Measurements from ENCODE around the gene KIF3A. TPM values are rescaled to one million over a fixed set of nuclear protein-coding genes. Genes with fewer than 3 reads are reported as not detected.
A peak's percentile ranks its signal among the peaks of the same experiment; 100 is the strongest.

KIF3A gene
- polyA plus RNA-seq (ENCODE audit: insufficient read depth in 1 of 5, insufficient read length in 5 of 5, low replicate concordance in 1 of 5) = 10 to 100 TPM; 14.8 to 29.7 (median 26.1) TPM
- long read RNA-seq, donor 1, partial matches to known transcripts = 0 of 1 reads
- long read RNA-seq, donor 1, other reads (novel, unspliced or antisense) = 0 of 1 reads
- long read RNA-seq, donor 2 = 0 reads
- long read RNA-seq, donor 3, partial matches to known transcripts = 0 of 4 reads
- long read RNA-seq, donor 3, other reads (novel, unspliced or antisense) = 0 of 4 reads
- long read RNA-seq, donor 4, full-length matches to known transcripts = 4 of 4 reads
- long read RNA-seq, donor 4, partial matches to known transcripts = 0 of 4 reads
- long read RNA-seq, donor 4, other reads (novel, unspliced or antisense) = 0 of 4 reads
- long read RNA-seq, donor 5, partial matches to known transcripts = 28 of 28 reads
- long read RNA-seq, donor 5, other reads (novel, unspliced or antisense) = 0 of 28 reads
- long read RNA-seq, donor 6, partial matches to known transcripts = 0 of 1 reads
- long read RNA-seq, donor 6, other reads (novel, unspliced or antisense) = 0 of 1 reads
- long read RNA-seq, donor 7, partial matches to known transcripts = 0 of 1 reads
- long read RNA-seq, donor 7, other reads (novel, unspliced or antisense) = 0 of 1 reads
- long read RNA-seq, donor 8 = 0 reads

- DNase-seq = peak; percentile 87
Measured at GRCh38 chr5:132736853-132737833, at the start of gene KIF3A. Gene KIF3A (minus strand): TSS chr5:132737546. CDS start chr5:132737419, 127 bp downstream.

GRCh38 chr5:132787076-132787475 lies 49.7 kb upstream of the KIF3A start:
- no peak for DNase-seq

GRCh38 chr5:132785864-132786263 lies 48.5 kb upstream of the KIF3A start:
- DNase-seq = no peak

GRCh38 chr5:132785365-132785764 lies 48.0 kb upstream of the KIF3A start:
- DNase-seq = no peak

GRCh38 chr5:132782101-132782500 lies 44.8 kb upstream of the KIF3A start:
- DNase-seq = no peak

- no peak for DNase-seq
Measured at GRCh38 chr5:132781029-132781428, 43.7 kb upstream of the KIF3A start.

GRCh38 chr5:132780577-132780976 lies 43.2 kb upstream of the KIF3A start:
- no peak for DNase-seq

- DNase-seq = no peak
Measured at GRCh38 chr5:132779961-132780360, 42.6 kb upstream of the KIF3A start.

GRCh38 chr5:132778856-132779255 lies 41.5 kb upstream of the KIF3A start:
- no peak for DNase-seq

GRCh38 chr5:132778129-132778528 lies 40.8 kb upstream of the KIF3A start:
- DNase-seq = no peak

- DNase-seq = peak; percentile 29 to 49
Measured at GRCh38 chr5:132777209-132778069, 40.1 kb upstream of the KIF3A start, which contains the start of gene SEPTIN8. Gene SEPTIN8 (minus strand): TSS chr5:132777239. CDS start chr5:132777137, 102 bp downstream.

- DNase-seq = no peak
Measured at GRCh38 chr5:132776938-132777208, 39.5 kb upstream of the KIF3A start.

GRCh38 chr5:132776131-132776937 lies 39.0 kb upstream of the KIF3A start:
- peak in 1 of 2 donors; percentile 41 for DNase-seq

- no peak for DNase-seq
Measured at GRCh38 chr5:132775476-132775961, 38.2 kb upstream of the KIF3A start.

GRCh38 chr5:132774896-132775295 lies 37.5 kb upstream of the KIF3A start:
- no peak for DNase-seq

GRCh38 chr5:132774406-132774805 lies 37.1 kb upstream of the KIF3A start:
- DNase-seq = no peak

- no peak for DNase-seq
Measured at GRCh38 chr5:132773601-132774355, 36.4 kb upstream of the KIF3A start.

- no peak for DNase-seq
Measured at GRCh38 chr5:132773114-132773513, 35.8 kb upstream of the KIF3A start.
